Thyroid gland (tissue), 4 donors: ENCODE data around the gene OR5A2. TPM values are rescaled to one million over a fixed set of nuclear protein-coding genes. Genes with fewer than 3 reads are reported as not detected.
"Not testable (repeated sequence)": the region's sequence is repeated elsewhere in the genome, so short reads cannot be mapped to it uniquely, and the experiment has no call there.

ENCODE experiments used
- DNase-seq, 2 donors: peaks; one replicate each; pipeline ENCODE4 v3.0.0-alpha.2; 2019
- H3K27ac ChIP-seq, 3 donors: fragments of 200-600 bp; sonication (generic); 1 replicate in 2 of 3; 2 replicates in 1 of 3; pipeline ENCODE4 v1.5.1; 2016 to 2019; ENCODE audit warnings: mild to moderate bottlenecking in 1 of 3, moderate library complexity in 1 of 3
- H3K27me3 ChIP-seq: fragments of 200-600 bp; sonication (generic); one replicate; pipeline ENCODE4 v1.5.1; 2019
- H3K36me3 ChIP-seq, 2 donors: fragments of 200-600 bp; sonication (generic); one replicate each; pipeline ENCODE4 v1.5.1; 2016 to 2019
- H3K4me1 ChIP-seq, 2 donors: fragments of 200-600 bp; sonication (generic); one replicate each; pipeline ENCODE4 v1.5.1; 2017 to 2019
- H3K4me3 ChIP-seq, 3 donors: fragments of 200-600 bp; sonication (generic); replicated peaks in 1 of 3; 1 replicate in 2 of 3; 2 replicates in 1 of 3; pipeline ENCODE4 v1.5.1; 2016; ENCODE audit warnings: mild to moderate bottlenecking in 1 of 3
- H3K9me3 ChIP-seq: fragments of 200-600 bp; sonication (generic); one replicate; pipeline ENCODE4 v1.5.1; 2017
- POLR2A ChIP-seq, 2 donors: fragments of 450-650 bp; IDR thresholded peaks; one replicate each; pipeline ENCODE4 v1.6.1; 2017; ENCODE audit warnings: antibody characterized with exemption in 2 of 2, mild to moderate bottlenecking in 2 of 2, moderate library complexity in 1 of 2
- WGBS, 2 donors: methylation state at CpG; one replicate each; pipeline ENCODE4 v1.1.5; 2017; 5-methylcytosine and 5-hydroxymethylcytosine counted together
- intact Hi-C: fragments of 100-400 bp; cut with DNase I; formaldehyde crosslinking; loops from one replicate; pipeline ENCODE4 v1.15.1; 2023
- total RNA-seq, 4 donors: library from RNA; depleted of rRNA; stranded (reverse); fragments of >200 nt; gene quantifications; one replicate each; pipeline ENCODE4 v1.2.3, GENCODE V29; 2016
- TF ChIP-seq, protein P1 (sequence below), 6 experiments: fragments of 200-600 bp in 3 of 6; fragments of 450-650 bp in 3 of 6; sonication (generic) in 3 of 6; IDR thresholded peaks; one replicate each; pipeline ENCODE4 v1.5.1; 2016 to 2019; ENCODE audit warnings: antibody characterized with exemption in 6 of 6, mild to moderate bottlenecking in 2 of 6, inconsistent platforms in 1 of 6, moderate library complexity in 1 of 6

The OR5A2 gene
- total RNA-seq, 4 donors from 2014 or later = not detected

DNA sequence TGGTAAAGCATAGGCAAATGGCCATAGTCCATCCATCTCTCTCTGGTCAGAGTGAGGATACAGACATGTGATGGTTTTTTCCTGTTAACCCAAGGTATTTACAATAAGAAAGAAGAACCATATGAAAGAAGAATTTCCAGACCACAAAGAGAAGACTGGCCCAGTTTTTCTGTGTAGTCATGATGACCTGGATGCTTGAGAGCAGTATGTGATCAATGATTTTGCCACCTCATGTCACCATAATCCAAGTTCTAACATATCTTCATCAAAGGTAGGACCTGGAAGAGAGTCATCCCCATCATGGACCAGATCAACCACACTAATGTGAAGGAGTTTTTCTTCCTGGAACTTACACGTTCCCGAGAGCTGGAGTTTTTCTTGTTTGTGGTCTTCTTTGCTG is 30.4 kb upstream of the OR5A2 start, which contains the start of gene OR4D6:
Gene OR4D6 (plus strand): TSS at position 301 of the 400 bp plus-strand sequence. CDS start 0 bp downstream, at position 301.
- Histone ChIP-seq H3K9me3 (no peaks in the 10 kb centered on the region), H3K36me3 (no peaks in the 10 kb centered on the region), H3K27ac (no peak within 1 kb of the TSS), H3K4me3 (no peak within 1 kb of the TSS), H3K4me1 (no peaks in the 10 kb centered on the region), H3K27me3 (no peaks in the 10 kb centered on the region)
- no peak for DNase-seq
- 84 to 88% methylated on average over 2 of the region's 2 CpGs for WGBS, 2 donors
- intact Hi-C loops = no loop called here
- no peak for TF ChIP-seq POLR2A (IDR thresholded peaks at IDR 0.05)
- TF ChIP-seq, protein P1, sequence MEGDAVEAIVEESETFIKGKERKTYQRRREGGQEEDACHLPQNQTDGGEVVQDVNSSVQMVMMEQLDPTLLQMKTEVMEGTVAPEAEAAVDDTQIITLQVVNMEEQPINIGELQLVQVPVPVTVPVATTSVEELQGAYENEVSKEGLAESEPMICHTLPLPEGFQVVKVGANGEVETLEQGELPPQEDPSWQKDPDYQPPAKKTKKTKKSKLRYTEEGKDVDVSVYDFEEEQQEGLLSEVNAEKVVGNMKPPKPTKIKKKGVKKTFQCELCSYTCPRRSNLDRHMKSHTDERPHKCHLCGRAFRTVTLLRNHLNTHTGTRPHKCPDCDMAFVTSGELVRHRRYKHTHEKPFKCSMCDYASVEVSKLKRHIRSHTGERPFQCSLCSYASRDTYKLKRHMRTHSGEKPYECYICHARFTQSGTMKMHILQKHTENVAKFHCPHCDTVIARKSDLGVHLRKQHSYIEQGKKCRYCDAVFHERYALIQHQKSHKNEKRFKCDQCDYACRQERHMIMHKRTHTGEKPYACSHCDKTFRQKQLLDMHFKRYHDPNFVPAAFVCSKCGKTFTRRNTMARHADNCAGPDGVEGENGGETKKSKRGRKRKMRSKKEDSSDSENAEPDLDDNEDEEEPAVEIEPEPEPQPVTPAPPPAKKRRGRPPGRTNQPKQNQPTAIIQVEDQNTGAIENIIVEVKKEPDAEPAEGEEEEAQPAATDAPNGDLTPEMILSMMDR (IDR thresholded peaks at IDR 0.05) = no peak

DNA sequence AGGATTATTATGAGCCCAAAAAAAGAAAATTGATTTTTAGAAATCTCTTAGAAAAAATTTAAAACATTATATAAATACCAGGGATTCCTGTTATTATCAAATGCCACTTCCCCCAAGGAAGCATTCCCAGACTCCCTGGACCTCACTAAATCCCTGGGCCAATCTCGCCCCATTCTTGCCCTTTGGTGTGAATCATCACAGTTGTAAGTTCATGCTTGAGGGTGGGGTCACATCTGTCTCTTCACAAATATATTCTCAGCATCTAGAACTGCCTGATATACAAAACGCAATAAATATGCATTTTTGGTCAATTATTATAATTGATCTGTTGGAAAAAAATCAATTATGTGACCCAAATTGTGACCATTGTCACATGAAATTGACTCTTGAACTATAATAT is 22.3 kb upstream of the OR5A2 start:
- no peak overlapping the region for H3K4me3 ChIP-seq
- intact Hi-C loops = no loop called here
- no peak for DNase-seq
- no peak overlapping the region for H3K27ac ChIP-seq
- WGBS, 2 donors = 69 to 80% methylated on average over 2 of the region's 2 CpGs
- no peaks in the 10 kb centered on the region for H3K4me1 ChIP-seq
- no peak for TF ChIP-seq POLR2A (IDR thresholded peaks at IDR 0.05)
- H3K36me3 ChIP-seq = no peaks in the 10 kb centered on the region
- H3K27me3 ChIP-seq = no peaks in the 10 kb centered on the region
- no peaks in the 10 kb centered on the region for H3K9me3 ChIP-seq

DNA sequence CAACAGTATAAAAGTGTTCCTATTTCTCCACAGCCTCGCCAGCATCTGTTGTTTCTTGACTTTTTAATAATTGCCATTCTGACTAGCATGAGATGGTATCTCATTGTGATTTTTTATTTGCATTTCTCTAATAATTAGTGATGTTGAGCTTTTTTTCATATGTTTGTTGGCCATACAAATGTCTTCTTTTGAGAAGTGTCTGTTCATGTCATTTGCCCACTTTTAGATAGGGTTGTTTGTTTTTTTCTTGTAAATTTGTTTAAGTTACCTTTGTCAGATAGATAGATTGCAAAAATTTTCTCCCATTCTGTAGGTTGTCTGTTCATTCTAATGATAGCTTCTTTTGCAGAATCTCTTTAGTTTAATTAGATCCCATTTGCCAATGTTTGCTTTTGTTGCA is 19.4 kb upstream of the OR5A2 start:
- H3K27ac ChIP-seq, intact Hi-C loops: not testable (repeated sequence)
- 75 to 76% methylated on average over 1 of the region's 1 CpG for WGBS, 2 donors

DNA sequence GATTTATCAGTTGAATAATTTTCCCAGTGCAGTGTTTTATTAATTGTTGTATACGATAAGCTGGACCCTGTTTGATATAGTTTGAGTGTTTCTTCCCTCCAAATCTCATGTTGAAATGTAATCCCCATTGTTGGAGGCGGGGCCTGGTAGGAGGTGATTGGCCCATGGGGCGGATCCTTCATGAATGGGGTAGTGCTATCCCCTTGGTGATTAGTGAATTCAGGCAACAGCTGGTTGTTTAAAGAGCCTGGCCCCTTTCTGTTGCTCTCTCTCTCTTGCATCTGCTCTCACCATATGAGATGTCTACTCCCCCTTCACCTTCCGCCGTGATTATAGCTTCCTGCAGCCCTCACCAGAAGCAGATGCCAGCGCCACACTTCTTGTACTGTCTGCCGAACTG is 11.6 kb upstream of the OR5A2 start:
- DNase-seq = no peak
- H3K27me3 ChIP-seq = no peaks in the 10 kb centered on the region
- no peak overlapping the region for H3K27ac ChIP-seq
- no peaks in the 10 kb centered on the region for H3K9me3 ChIP-seq
- H3K4me3 ChIP-seq = no peak overlapping the region
- no peak for TF ChIP-seq POLR2A (IDR thresholded peaks at IDR 0.05)
- TF ChIP-seq, protein P1 (IDR thresholded peaks at IDR 0.05) = no peak
- intact Hi-C loops = no loop called here
- 84 to 86% methylated on average over 7 of the region's 7 CpGs for WGBS, 2 donors
- H3K4me1 ChIP-seq = no peaks in the 10 kb centered on the region
- no peaks in the 10 kb centered on the region for H3K36me3 ChIP-seq

More for the DNA sequence above, 19.4 kb upstream of the OR5A2 start:
- H3K4me1 ChIP-seq, DNase-seq, H3K36me3 ChIP-seq, H3K27me3 ChIP-seq, H3K9me3 ChIP-seq, H3K4me3 ChIP-seq: not testable (repeated sequence)

DNA sequence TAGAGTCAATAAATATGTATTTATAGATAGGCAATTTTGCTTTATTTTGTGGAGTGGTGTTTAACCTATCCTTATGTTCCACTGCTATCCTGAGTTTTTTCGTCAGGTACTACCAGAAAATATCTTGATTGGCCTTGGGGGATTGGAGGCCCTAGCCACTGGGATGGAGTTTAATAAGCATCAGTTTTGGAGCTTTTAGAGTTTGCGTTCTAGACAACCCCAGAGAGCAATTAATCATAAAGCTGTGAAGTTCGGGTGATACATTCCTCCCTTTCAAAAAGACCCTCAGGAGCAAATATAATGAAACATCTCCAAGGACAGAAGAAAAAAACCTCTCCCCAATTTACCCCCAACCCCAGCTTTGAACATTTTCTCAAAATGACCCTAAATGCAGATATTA is 10.0 kb upstream of the OR5A2 start, which contains the start of gene OR5A1:
Gene OR5A1 (plus strand): TSS at position 301 of the 400 bp plus-strand sequence. CDS start 6,700 bp downstream, outside the sequence.
- H3K4me1 ChIP-seq = no peaks in the 10 kb centered on the region
- 64 to 75% methylated on average over 3 of the region's 3 CpGs for WGBS, 2 donors
- no peak within 1 kb of the TSS for H3K4me3 ChIP-seq
- intact Hi-C loops = no loop called here
- H3K36me3 ChIP-seq = no peaks in the 10 kb centered on the region
- DNase-seq = no peak
- H3K27ac ChIP-seq = no peak within 1 kb of the TSS
- no peaks in the 10 kb centered on the region for H3K9me3 ChIP-seq
- H3K27me3 ChIP-seq = no peaks in the 10 kb centered on the region
- TF ChIP-seq POLR2A (IDR thresholded peaks at IDR 0.05) = no peak
- TF ChIP-seq, protein P1 (IDR thresholded peaks at IDR 0.05) = no peak

DNA sequence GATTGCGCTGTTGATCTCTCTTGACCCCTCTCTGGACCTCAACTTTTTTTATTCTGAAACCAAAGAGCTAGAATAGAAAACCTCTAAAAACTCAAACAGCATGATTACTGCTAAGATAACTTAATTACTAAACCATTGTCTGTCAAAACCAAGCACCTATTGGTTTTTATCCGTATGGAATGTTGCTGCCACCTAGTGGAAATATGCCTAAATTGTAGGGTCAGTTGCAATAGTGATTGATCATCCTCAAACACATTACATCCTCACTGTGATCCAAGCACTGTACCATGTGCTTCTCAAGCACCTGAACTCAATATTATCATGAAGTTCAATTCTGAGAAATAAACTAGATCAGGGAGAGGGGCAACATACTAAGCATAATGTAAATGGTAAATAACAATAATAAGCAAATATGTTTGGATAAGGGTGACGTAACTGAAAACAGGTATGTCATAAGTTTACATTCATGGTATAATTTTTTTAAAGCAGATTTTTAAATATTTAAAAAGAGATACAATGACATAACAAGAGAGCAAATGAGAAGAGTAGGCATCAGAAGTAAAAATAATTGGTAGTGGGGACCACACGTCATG is 3.8 kb upstream of the OR5A2 start:
- Histone ChIP-seq H3K27ac (no peak overlapping the region), H3K27me3 (no peaks in the 10 kb centered on the region), H3K9me3 (no peaks in the 10 kb centered on the region), H3K4me3 (no peak overlapping the region), H3K36me3 (no peaks in the 10 kb centered on the region), H3K4me1 (no peaks in the 10 kb centered on the region)
- intact Hi-C loops = loop anchor here (5.0 kb wide), 1 partner anchor 258 kb away; the partner anchor contains the start of gene DTX4
- DNase-seq = no peak
- no peak for TF ChIP-seq POLR2A (IDR thresholded peaks at IDR 0.05)
- TF ChIP-seq, protein P1 (IDR thresholded peaks at IDR 0.05) = peak in 5 of 6 experiments; percentile 16 to 57 (median 50)
- WGBS, 2 donors = 61 to 63% methylated on average over 4 of the region's 4 CpGs
